ENCODE results near the gene ZBTB43. TPM values are rescaled to one million over a fixed set of nuclear protein-coding genes. Genes with fewer than 3 reads are reported as not detected.

Gene ZBTB43
- polyA plus RNA-seq, 1 donor from 2014 or later, result 12.3 TPM

DNA sequence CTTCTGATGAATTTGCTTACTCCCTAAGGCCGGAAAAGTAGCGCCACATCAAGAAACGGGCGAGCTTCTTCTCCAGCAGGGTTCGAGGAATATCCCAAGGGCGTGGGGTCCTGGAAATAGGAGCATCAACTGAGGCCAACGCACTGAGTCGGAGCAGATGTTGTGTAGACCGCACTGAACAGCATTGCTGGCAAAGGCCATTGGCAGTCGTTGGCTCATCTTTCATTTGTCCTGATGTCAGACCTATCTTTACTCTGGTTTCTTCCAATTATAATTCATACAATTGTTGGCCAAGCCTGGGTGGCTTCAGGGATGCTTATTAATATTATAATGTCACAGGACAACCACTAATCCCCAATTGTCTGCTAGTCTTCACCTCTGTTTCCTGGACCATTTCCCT lies 82.1 kb downstream of the ZBTB43 start:
- no peaks in the 10 kb centered on the region for H3K9me2 ChIP-seq (ENCODE audit: insufficient read depth, low read length)
- no peaks in the 10 kb centered on the region for H3K36me3 ChIP-seq (ENCODE audit: insufficient read depth, low read length)
- no peak overlapping the region for H3K27ac ChIP-seq (ENCODE audit: low read length)
- no peaks in the 10 kb centered on the region for H3K79me2 ChIP-seq (replicated peaks; ENCODE audit: insufficient read depth, low read length)
- TF ChIP-seq SMC3 (conservative IDR thresholded peaks at IDR 0.05; ENCODE audit: poor library complexity) (no peak), MXI1 (conservative IDR thresholded peaks at IDR 0.05; ENCODE audit: poor library complexity, severe bottlenecking) (no peak), EP300 (conservative IDR thresholded peaks at IDR 0.05; ENCODE audit: poor library complexity, severe bottlenecking) (no peak), TAF1 (IDR thresholded peaks at IDR 0.05; ENCODE audit: low read depth) (no peak), POLR2AphosphoS5 (IDR thresholded peaks at IDR 0.05) (no peak), EZH2 (IDR thresholded peaks at IDR 0.05; ENCODE audit: borderline replicate concordance, insufficient read depth, low read length, poor library complexity, severe bottlenecking) (no peak), RAD21 (conservative IDR thresholded peaks at IDR 0.05) (no peak)
- TF ChIP-seq, protein P1, sequence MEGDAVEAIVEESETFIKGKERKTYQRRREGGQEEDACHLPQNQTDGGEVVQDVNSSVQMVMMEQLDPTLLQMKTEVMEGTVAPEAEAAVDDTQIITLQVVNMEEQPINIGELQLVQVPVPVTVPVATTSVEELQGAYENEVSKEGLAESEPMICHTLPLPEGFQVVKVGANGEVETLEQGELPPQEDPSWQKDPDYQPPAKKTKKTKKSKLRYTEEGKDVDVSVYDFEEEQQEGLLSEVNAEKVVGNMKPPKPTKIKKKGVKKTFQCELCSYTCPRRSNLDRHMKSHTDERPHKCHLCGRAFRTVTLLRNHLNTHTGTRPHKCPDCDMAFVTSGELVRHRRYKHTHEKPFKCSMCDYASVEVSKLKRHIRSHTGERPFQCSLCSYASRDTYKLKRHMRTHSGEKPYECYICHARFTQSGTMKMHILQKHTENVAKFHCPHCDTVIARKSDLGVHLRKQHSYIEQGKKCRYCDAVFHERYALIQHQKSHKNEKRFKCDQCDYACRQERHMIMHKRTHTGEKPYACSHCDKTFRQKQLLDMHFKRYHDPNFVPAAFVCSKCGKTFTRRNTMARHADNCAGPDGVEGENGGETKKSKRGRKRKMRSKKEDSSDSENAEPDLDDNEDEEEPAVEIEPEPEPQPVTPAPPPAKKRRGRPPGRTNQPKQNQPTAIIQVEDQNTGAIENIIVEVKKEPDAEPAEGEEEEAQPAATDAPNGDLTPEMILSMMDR (IDR thresholded peaks at IDR 0.05; ENCODE audit: poor library complexity, severe bottlenecking), result no peak
- TF ChIP-seq, protein P2, sequence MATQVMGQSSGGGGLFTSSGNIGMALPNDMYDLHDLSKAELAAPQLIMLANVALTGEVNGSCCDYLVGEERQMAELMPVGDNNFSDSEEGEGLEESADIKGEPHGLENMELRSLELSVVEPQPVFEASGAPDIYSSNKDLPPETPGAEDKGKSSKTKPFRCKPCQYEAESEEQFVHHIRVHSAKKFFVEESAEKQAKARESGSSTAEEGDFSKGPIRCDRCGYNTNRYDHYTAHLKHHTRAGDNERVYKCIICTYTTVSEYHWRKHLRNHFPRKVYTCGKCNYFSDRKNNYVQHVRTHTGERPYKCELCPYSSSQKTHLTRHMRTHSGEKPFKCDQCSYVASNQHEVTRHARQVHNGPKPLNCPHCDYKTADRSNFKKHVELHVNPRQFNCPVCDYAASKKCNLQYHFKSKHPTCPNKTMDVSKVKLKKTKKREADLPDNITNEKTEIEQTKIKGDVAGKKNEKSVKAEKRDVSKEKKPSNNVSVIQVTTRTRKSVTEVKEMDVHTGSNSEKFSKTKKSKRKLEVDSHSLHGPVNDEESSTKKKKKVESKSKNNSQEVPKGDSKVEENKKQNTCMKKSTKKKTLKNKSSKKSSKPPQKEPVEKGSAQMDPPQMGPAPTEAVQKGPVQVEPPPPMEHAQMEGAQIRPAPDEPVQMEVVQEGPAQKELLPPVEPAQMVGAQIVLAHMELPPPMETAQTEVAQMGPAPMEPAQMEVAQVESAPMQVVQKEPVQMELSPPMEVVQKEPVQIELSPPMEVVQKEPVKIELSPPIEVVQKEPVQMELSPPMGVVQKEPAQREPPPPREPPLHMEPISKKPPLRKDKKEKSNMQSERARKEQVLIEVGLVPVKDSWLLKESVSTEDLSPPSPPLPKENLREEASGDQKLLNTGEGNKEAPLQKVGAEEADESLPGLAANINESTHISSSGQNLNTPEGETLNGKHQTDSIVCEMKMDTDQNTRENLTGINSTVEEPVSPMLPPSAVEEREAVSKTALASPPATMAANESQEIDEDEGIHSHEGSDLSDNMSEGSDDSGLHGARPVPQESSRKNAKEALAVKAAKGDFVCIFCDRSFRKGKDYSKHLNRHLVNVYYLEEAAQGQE (IDR thresholded peaks at IDR 0.05; ENCODE audit: borderline replicate concordance), result no peak
- H2AFZ ChIP-seq (ENCODE audit: low read depth, low read length), result no peak overlapping the region
- H4K20me1 ChIP-seq (ENCODE audit: insufficient read depth), result no peaks in the 10 kb centered on the region
- H3K9ac ChIP-seq (ENCODE audit: low read length), result no peak overlapping the region
- H3K4me2 ChIP-seq (ENCODE audit: low read length), result no peak overlapping the region
- no peak overlapping the region for H3K4me3 ChIP-seq (ENCODE audit: low read length)
- no peaks in the 10 kb centered on the region for H3K9me3 ChIP-seq (ENCODE audit: low read length)
- H3K27me3 ChIP-seq (ENCODE audit: insufficient read depth, low read depth, low read length), result no peaks in the 10 kb centered on the region
- H3F3A ChIP-seq (ENCODE audit: insufficient read depth, low read length, poor library complexity, severe bottlenecking), result no peaks in the 10 kb centered on the region

Other genes with a start within 250 kb of the ZBTB43 start
- gene LMX1B, start 191.1 kb upstream of the ZBTB43 start, polyA plus RNA-seq, result 0.26 TPM in 1 of 2 replicates, not detected in the other
- 19.5 and 21.8 TPM in 2 replicates for gene ZBTB34, start 55.6 kb downstream of the ZBTB43 start, polyA plus RNA-seq
- gene RALGPS1, start 109.7 kb downstream of the ZBTB43 start, polyA plus RNA-seq, result 37.1 and 38.9 TPM in 2 replicates

Measured in neural cell (in vitro differentiated cells).